ENCODE measurements around the gene AZU1.
"Not testable (repeated sequence)": the region's sequence is repeated elsewhere in the genome, so short reads cannot be mapped to it uniquely, and the experiment has no call there.

- not testable (repeated sequence) for TF ChIP-seq POLR2AphosphoS5 (IDR thresholded peaks at IDR 0.05; ENCODE audit: borderline replicate concordance, low read depth, low read length); EZH2 (IDR thresholded peaks at IDR 0.05)
Observed at GRCh38 chr19:842802-843179, 15.2 kb downstream of the AZU1 start.

All from SK-N-MC (cell line).